Esophagus squamous epithelium (tissue), 5 donors: ENCODE data around the gene RNF121. TPM values are rescaled to one million over a fixed set of nuclear protein-coding genes. Genes with fewer than 3 reads are reported as not detected.

ENCODE experiments used
- DNase-seq: peaks from one replicate; lab custom pipeline; 2025; lab: John Stamatoyannopoulos, UW
- H3K27ac ChIP-seq, 4 donors: fragments of 200-600 bp; sonication (generic); one replicate each; pipeline ENCODE4 v1.5.1; 2016 to 2019; ENCODE audit warnings: mild to moderate bottlenecking in 1 of 4
- H3K27me3 ChIP-seq, 4 donors: fragments of 200-600 bp; sonication (generic); 1 replicate in 3 of 4; 2 replicates in 1 of 4; pipeline versions ENCODE4 v1.5.1 to v1.6.0; 2017 to 2021; ENCODE audit warnings: antibody characterized with exemption in 1 of 4
- H3K36me3 ChIP-seq, 3 donors: fragments of 200-600 bp; sonication (generic); one replicate each; pipeline ENCODE4 v1.5.1; 2016 to 2019
- H3K4me1 ChIP-seq, 3 donors: fragments of 200-600 bp; sonication (generic); one replicate each; pipeline ENCODE4 v1.5.1; 2017 to 2019
- H3K4me3 ChIP-seq, 4 donors: fragments of 200-600 bp; sonication (generic); 1 replicate in 3 of 4; 2 replicates in 1 of 4; pipeline ENCODE4 v1.5.1; 2016 to 2019; ENCODE audit warnings: mild to moderate bottlenecking in 2 of 4, moderate library complexity in 1 of 4
- H3K9me3 ChIP-seq, 3 donors: fragments of 200-600 bp; sonication (generic); one replicate each; pipeline ENCODE4 v1.5.1; 2016 to 2019
- CTCF ChIP-seq, 6 experiments: fragments of 450-650 bp in 4 of 6; fragments of 200-600 bp in 2 of 6; sonication (generic) in 2 of 6; IDR thresholded peaks; one replicate each; pipeline ENCODE4 v1.5.1; 2016 to 2019; ENCODE audit warnings: antibody characterized with exemption in 6 of 6, mild to moderate bottlenecking in 4 of 6, moderate library complexity in 4 of 6
- POLR2A ChIP-seq, 4 donors: fragments of 450-650 bp; IDR thresholded peaks; one replicate each; pipeline ENCODE4 v1.6.1; 2017; ENCODE audit warnings: antibody characterized with exemption in 4 of 4, mild to moderate bottlenecking in 4 of 4, moderate library complexity in 3 of 4
- WGBS, 2 donors: methylation state at CpG; one replicate each; pipeline ENCODE4 v1.1.5; 2018; 5-methylcytosine and 5-hydroxymethylcytosine counted together
- intact Hi-C: fragments of 100-400 bp; cut with DNase I; formaldehyde crosslinking; loops from one replicate; pipeline ENCODE4 v1.15.0; 2022
- total RNA-seq, 4 donors: library from RNA; depleted of rRNA; stranded (reverse); fragments of >200 nt; gene quantifications; one replicate each; pipeline ENCODE4 v1.1.0, GENCODE V29; 2016
- donor health status: DM: yes; HTN: yes; CAD: no.

Gene RNF121
- total RNA-seq, 4 donors from 2014 or later: 10.9 to 17.6 (median 16.3) TPM

GRCh38 chr11:71971680-71972079 lies 42.8 kb downstream of the RNF121 start:
- intact Hi-C loops: loop anchor here (10.0 kb wide), 1 partner anchor 443 kb away; no protein-coding TSS in a partner anchor
- Histone ChIP-seq H3K4me3 (no peak overlapping the region), H3K36me3 (peaks cover 0 to 74% (median 7%) of the 10 kb centered on the region in 3 donors), H3K4me1 (no peaks in the 10 kb centered on the region), H3K27me3 (no peaks in the 10 kb centered on the region), H3K9me3 (no peaks in the 10 kb centered on the region), H3K27ac (no peak overlapping the region)
- no peak for TF ChIP-seq CTCF (IDR thresholded peaks at IDR 0.05)
- no peak for TF ChIP-seq POLR2A (IDR thresholded peaks at IDR 0.05)
- WGBS, 2 donors: 84 to 95% methylated on average over 2 of the region's 2 CpGs
- no peak for DNase-seq

- Histone ChIP-seq H3K4me3 (no peak overlapping the region), H3K27ac (no peak overlapping the region), H3K36me3 (peaks cover 0 to 49% (median 0%) of the 10 kb centered on the region in 3 donors), H3K9me3 (no peaks in the 10 kb centered on the region), H3K4me1 (peaks cover 0 to 4% (median 0%) of the 10 kb centered on the region in 3 donors), H3K27me3 (no peaks in the 10 kb centered on the region)
- no peak for TF ChIP-seq POLR2A (IDR thresholded peaks at IDR 0.05)
- no peak for TF ChIP-seq CTCF (IDR thresholded peaks at IDR 0.05)
- intact Hi-C loops: loop anchor here (10.0 kb wide), 1 partner anchor 438 kb away; no protein-coding TSS in a partner anchor
- WGBS, 2 donors: 93% methylated on average over 4 of the region's 5 CpGs; no CpG with 5 or more reads in 1 of the 2 donors
- no peak for DNase-seq
These were observed 47.7 kb downstream of the RNF121 start for GRCh38 chr11:71976551-71976950.

DNA sequence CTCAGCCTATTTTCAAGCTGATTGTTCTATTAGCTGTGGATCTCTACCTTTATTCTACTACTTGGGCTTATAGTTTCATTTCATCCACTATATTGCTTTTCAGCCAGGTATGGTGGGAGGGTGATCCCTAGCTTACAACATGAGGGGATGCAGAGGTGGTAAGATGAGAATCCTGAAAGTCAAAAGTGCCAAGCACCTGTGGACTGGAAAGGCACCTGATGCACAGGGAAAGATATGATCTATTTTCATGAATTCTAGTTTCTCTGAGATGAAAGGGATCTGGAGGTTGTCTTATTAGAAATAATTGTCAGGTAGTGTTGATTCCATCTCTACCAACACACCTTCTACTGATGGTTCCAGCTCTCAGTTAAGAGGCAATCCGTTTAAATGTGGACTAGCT lies 48.2 kb downstream of the RNF121 start:
- H3K4me1 ChIP-seq: peaks cover 0 to 4% (median 0%) of the 10 kb centered on the region in 3 donors
- no peak overlapping the region for H3K27ac ChIP-seq
- no peaks in the 10 kb centered on the region for H3K9me3 ChIP-seq
- no peak overlapping the region for H3K4me3 ChIP-seq
- no peak for DNase-seq
- intact Hi-C loops: loop anchor here (10.0 kb wide), 1 partner anchor 438 kb away; no protein-coding TSS in a partner anchor
- H3K36me3 ChIP-seq: peaks cover 0 to 46% (median 0%) of the 10 kb centered on the region in 3 donors
- TF ChIP-seq POLR2A (IDR thresholded peaks at IDR 0.05) (no peak), CTCF (IDR thresholded peaks at IDR 0.05) (no peak)
- 53 to 73% methylated on average over 1 of the region's 1 CpG for WGBS, 2 donors
- no peaks in the 10 kb centered on the region for H3K27me3 ChIP-seq

GRCh38 chr11:71977743-71978418 lies 49.0 kb downstream of the RNF121 start:
- H3K27ac ChIP-seq: no peak overlapping the region
- no peak for DNase-seq
- peaks cover 0 to 4% (median 0%) of the 10 kb centered on the region in 3 donors for H3K4me1 ChIP-seq
- H3K9me3 ChIP-seq: no peaks in the 10 kb centered on the region
- no peak overlapping the region for H3K4me3 ChIP-seq
- peak; percentile 56 to 79 (median 69) for TF ChIP-seq CTCF (IDR thresholded peaks at IDR 0.05)
- TF ChIP-seq POLR2A (IDR thresholded peaks at IDR 0.05): no peak
- intact Hi-C loops: loop anchor here (10.0 kb wide), 1 partner anchor 437 kb away; no protein-coding TSS in a partner anchor
- WGBS, 2 donors: 42 to 43% methylated on average over 7 of the region's 7 CpGs
- H3K36me3 ChIP-seq: peaks cover 0 to 50% (median 0%) of the 10 kb centered on the region in 3 donors
- no peaks in the 10 kb centered on the region for H3K27me3 ChIP-seq

GRCh38 chr11:71979094-71979493 lies 50.2 kb downstream of the RNF121 start:
- 93 to 95% methylated on average over 4 of the region's 4 CpGs for WGBS, 2 donors
- DNase-seq: no peak
- intact Hi-C loops: loop anchor here (10.0 kb wide), 1 partner anchor 436 kb away; no protein-coding TSS in a partner anchor
- Histone ChIP-seq H3K4me1 (peaks cover 0 to 4% (median 0%) of the 10 kb centered on the region in 3 donors), H3K27ac (no peak overlapping the region), H3K36me3 (peaks cover 0 to 50% (median 0%) of the 10 kb centered on the region in 3 donors), H3K9me3 (no peaks in the 10 kb centered on the region), H3K4me3 (no peak overlapping the region), H3K27me3 (no peaks in the 10 kb centered on the region)
- TF ChIP-seq POLR2A (IDR thresholded peaks at IDR 0.05): no peak
- no peak for TF ChIP-seq CTCF (IDR thresholded peaks at IDR 0.05)
